Activated naive CD8-positive, alpha-beta T cell (primary cell): ENCODE measurements around the gene TIGAR.

Experiments used
- H3K27ac Mint-ChIP-seq: one replicate; pipeline ENCODE4 v1.8.0; 2021; ENCODE audit warnings: mixed read lengths
- H3K27me3 Mint-ChIP-seq: one replicate; pipeline ENCODE4 v1.8.0; 2021; ENCODE audit warnings: mixed read lengths
- H3K36me3 Mint-ChIP-seq: one replicate; pipeline ENCODE4 v1.8.0; 2021; ENCODE audit warnings: mixed read lengths
- H3K4me1 Mint-ChIP-seq: one replicate; pipeline ENCODE4 v1.8.0; 2021; ENCODE audit warnings: low read depth, mixed read lengths
- H3K4me3 Mint-ChIP-seq: one replicate; pipeline ENCODE4 v1.8.0; 2021; ENCODE audit warnings: mild to moderate bottlenecking, mixed read lengths
- H3K9me3 Mint-ChIP-seq: one replicate; pipeline ENCODE4 v1.8.0; 2021; ENCODE audit warnings: low read depth, mixed read lengths

Gene TIGAR

GRCh38 chr12:4401117-4401516 is 80.1 kb downstream of the TIGAR start:
- Mint-ChIP-seq H3K4me3 (no peak overlapping the region), H3K36me3 (no peaks in the 10 kb centered on the region), H3K27ac (no peak overlapping the region), H3K4me1 (no peaks in the 10 kb centered on the region), H3K9me3 (no peaks in the 10 kb centered on the region), H3K27me3 (peaks cover 9% of the 10 kb centered on the region)

- Mint-ChIP-seq H3K36me3 (no peaks in the 10 kb centered on the region), H3K4me3 (no peak overlapping the region), H3K27ac (no peak overlapping the region), H3K27me3 (peaks cover 9% of the 10 kb centered on the region), H3K4me1 (no peaks in the 10 kb centered on the region), H3K9me3 (no peaks in the 10 kb centered on the region)
These were observed 82.0 kb downstream of the TIGAR start for GRCh38 chr12:4402996-4403395.
